ENCODE results near the gene NFKBIE.
"Not testable (repeated sequence)": the region's sequence is repeated elsewhere in the genome, so short reads cannot be mapped to it uniquely, and the experiment has no call there.

Gene NFKBIE

GRCh38 chr6:44243345-44243744 lies 22.0 kb downstream of the NFKBIE start:
- no peak overlapping the region for H3K4me3 Mint-ChIP-seq
- H3K36me3 Mint-ChIP-seq (ENCODE audit: low read depth): peaks cover 22% of the 10 kb centered on the region
- H3K27ac Mint-ChIP-seq: no peak overlapping the region
- H3K27me3 Mint-ChIP-seq: peaks cover 8% of the 10 kb centered on the region
- intact Hi-C loops (cut with micrococcal nuclease): no loop called here
- no peaks in the 10 kb centered on the region for H3K9me3 Mint-ChIP-seq
- H3K4me1 Mint-ChIP-seq (ENCODE audit: low read depth): peaks cover 27% of the 10 kb centered on the region

- Mint-ChIP-seq H3K27me3 (peaks cover 6% of the 10 kb centered on the region), H3K9me3 (no peaks in the 10 kb centered on the region), H3K36me3 (ENCODE audit: low read depth) (no peaks in the 10 kb centered on the region), H3K4me1 (ENCODE audit: low read depth) (peaks cover 38% of the 10 kb centered on the region), H3K4me3 (peak overlapping the region; percentile 20), H3K27ac (peak overlapping the region; percentile 98)
- intact Hi-C loops (cut with micrococcal nuclease): loop anchor here (1.0 kb wide), 1 partner anchor 67 kb away; no protein-coding TSS in a partner anchor
Measured at GRCh38 chr6:44238687-44239350, 26.5 kb downstream of the NFKBIE start.

- H3K4me3 Mint-ChIP-seq: peak overlapping the region; percentile 96
- H3K36me3 Mint-ChIP-seq (ENCODE audit: low read depth): no peaks in the 10 kb centered on the region
- peaks cover 46% of the 10 kb centered on the region for H3K4me1 Mint-ChIP-seq (ENCODE audit: low read depth)
- no peaks in the 10 kb centered on the region for H3K9me3 Mint-ChIP-seq
- peaks cover 6% of the 10 kb centered on the region for H3K27me3 Mint-ChIP-seq
- H3K27ac Mint-ChIP-seq: peak overlapping the region; percentile 98
- intact Hi-C loops (cut with micrococcal nuclease): loop anchor here (1.0 to 2.0 kb wide), 2 partner anchors 17 to 66 kb away; no protein-coding TSS in a partner anchor
Measured at GRCh38 chr6:44237813-44238433, 27.4 kb downstream of the NFKBIE start.

GRCh38 chr6:44237021-44237812 lies 28.1 kb downstream of the NFKBIE start:
- Mint-ChIP-seq H3K36me3 (ENCODE audit: low read depth) (no peaks in the 10 kb centered on the region), H3K27ac (peak overlapping the region; percentile 98), H3K9me3 (no peaks in the 10 kb centered on the region), H3K4me1 (ENCODE audit: low read depth) (peaks cover 53% of the 10 kb centered on the region), H3K4me3 (peak overlapping the region; percentile 96), H3K27me3 (peaks cover 6% of the 10 kb centered on the region)
- intact Hi-C loops (cut with micrococcal nuclease): loop anchor here (2.0 kb wide), 1 partner anchor 16 kb away; no protein-coding TSS in a partner anchor

GRCh38 chr6:44235891-44236516 lies 29.3 kb downstream of the NFKBIE start:
- peak overlapping the region; percentile 18 for H3K27ac Mint-ChIP-seq
- peaks cover 65% of the 10 kb centered on the region for H3K4me1 Mint-ChIP-seq (ENCODE audit: low read depth)
- intact Hi-C loops (cut with micrococcal nuclease): loop anchor here (2.0 kb wide), 1 partner anchor 15 kb away; no protein-coding TSS in a partner anchor
- H3K9me3 Mint-ChIP-seq: no peaks in the 10 kb centered on the region
- no peak overlapping the region for H3K4me3 Mint-ChIP-seq
- H3K27me3 Mint-ChIP-seq: no peaks in the 10 kb centered on the region
- H3K36me3 Mint-ChIP-seq (ENCODE audit: low read depth): no peaks in the 10 kb centered on the region

GRCh38 chr6:44235269-44235668 lies 30.1 kb downstream of the NFKBIE start:
- Mint-ChIP-seq H3K9me3 (no peaks in the 10 kb centered on the region), H3K27me3 (no peaks in the 10 kb centered on the region), H3K36me3 (ENCODE audit: low read depth) (no peaks in the 10 kb centered on the region), H3K4me3 (no peak overlapping the region), H3K4me1 (ENCODE audit: low read depth) (peaks cover 70% of the 10 kb centered on the region), H3K27ac (peak overlapping the region; percentile 18)
- intact Hi-C loops (cut with micrococcal nuclease): no loop called here

- intact Hi-C loops (cut with micrococcal nuclease): no loop called here
- Mint-ChIP-seq H3K9me3 (no peaks in the 10 kb centered on the region), H3K27me3 (no peaks in the 10 kb centered on the region), H3K4me3 (no peak overlapping the region), H3K27ac (peak overlapping the region; percentile 68), H3K36me3 (ENCODE audit: low read depth) (no peaks in the 10 kb centered on the region), H3K4me1 (ENCODE audit: low read depth) (peaks cover 74% of the 10 kb centered on the region)
Measured at GRCh38 chr6:44234101-44235025, 31.0 kb downstream of the NFKBIE start.

- Mint-ChIP-seq H3K27me3 (no peaks in the 10 kb centered on the region), H3K4me3 (no peak overlapping the region), H3K4me1 (ENCODE audit: low read depth) (peaks cover 78% of the 10 kb centered on the region), H3K36me3 (ENCODE audit: low read depth) (no peaks in the 10 kb centered on the region), H3K9me3 (no peaks in the 10 kb centered on the region), H3K27ac (peak overlapping the region; percentile 68)
- intact Hi-C loops (cut with micrococcal nuclease): no loop called here
Measured at GRCh38 chr6:44233567-44234100, 31.7 kb downstream of the NFKBIE start.

- H3K27me3 Mint-ChIP-seq: no peaks in the 10 kb centered on the region
- no peaks in the 10 kb centered on the region for H3K9me3 Mint-ChIP-seq
- peaks cover 75% of the 10 kb centered on the region for H3K4me1 Mint-ChIP-seq (ENCODE audit: low read depth)
- no peaks in the 10 kb centered on the region for H3K36me3 Mint-ChIP-seq (ENCODE audit: low read depth)
- H3K4me3 Mint-ChIP-seq: no peak overlapping the region
- intact Hi-C loops (cut with micrococcal nuclease): no loop called here
- H3K27ac Mint-ChIP-seq: peak overlapping the region; percentile 68
Measured at GRCh38 chr6:44232676-44233566, 32.4 kb downstream of the NFKBIE start.

- H3K36me3 Mint-ChIP-seq (ENCODE audit: low read depth); intact Hi-C loops (cut with micrococcal nuclease); H3K9me3 Mint-ChIP-seq; H3K4me3 Mint-ChIP-seq; H3K27me3 Mint-ChIP-seq: not testable (repeated sequence)
- Mint-ChIP-seq H3K27ac (peak overlapping the region; percentile 20), H3K4me1 (ENCODE audit: low read depth) (peaks cover 79% of the 10 kb centered on the region)
Measured at GRCh38 chr6:44231426-44231825, 33.9 kb downstream of the NFKBIE start.

- Mint-ChIP-seq H3K9me3 (no peaks in the 10 kb centered on the region), H3K27ac (peak overlapping the region; percentile 20), H3K4me3 (no peak overlapping the region), H3K36me3 (ENCODE audit: low read depth) (no peaks in the 10 kb centered on the region), H3K27me3 (no peaks in the 10 kb centered on the region), H3K4me1 (ENCODE audit: low read depth) (peaks cover 85% of the 10 kb centered on the region)
- intact Hi-C loops (cut with micrococcal nuclease): no loop called here
Measured at GRCh38 chr6:44230034-44230675, 35.2 kb downstream of the NFKBIE start.

Measured in dendritic cell treated with granulocyte-macrophage colony-stimulating factor and Interleukin-4, amounts not matched to agents 40 ng/mL and 50 ng/mL, for 4 days (primary cell).